Mesothelial cell of epicardium (in vitro differentiated cells): ENCODE results near the gene TMEM150B. TPM values are rescaled to one million over a fixed set of nuclear protein-coding genes. Genes with fewer than 3 reads are reported as not detected.
A peak's percentile ranks its signal among the peaks of the same experiment; 100 is the strongest.

Experiments
- DNase-seq, 2 experiments: peaks; one replicate each; pipeline ENCODE4 v3.0.0; 2021; ENCODE audit warnings: low spot score in 2 of 2; ENCODE audit not compliant: unreplicated experiment in 2 of 2
- H3K27ac Mint-ChIP-seq: 2 replicates; pipeline ENCODE4 v1.8.0; 2021; ENCODE audit warnings: mixed read lengths
- H3K27me3 Mint-ChIP-seq: 2 replicates; pipeline ENCODE4 v1.8.0; 2021; ENCODE audit warnings: low read depth, mixed read lengths
- H3K36me3 Mint-ChIP-seq: 2 replicates; pipeline ENCODE4 v1.8.0; 2021; ENCODE audit warnings: mixed read lengths
- H3K4me1 Mint-ChIP-seq: 2 replicates; pipeline ENCODE4 v1.8.0; 2021; ENCODE audit warnings: mixed read lengths
- H3K4me3 Mint-ChIP-seq: 2 replicates; pipeline ENCODE4 v1.8.0; 2021; ENCODE audit warnings: mild to moderate bottlenecking, moderate library complexity, mixed read lengths
- H3K9me3 Mint-ChIP-seq: 2 replicates; pipeline ENCODE4 v1.8.0; 2021; ENCODE audit warnings: mixed read lengths
- total RNA-seq: library from RNA; stranded (reverse); gene quantifications from 3 replicates; pipeline ENCODE4 v1.2.1, GENCODE V29; 2021
- TF ChIP-seq, protein P1 (sequence below): fragments of 200-600 bp; sonication (generic); IDR thresholded peaks from one replicate; pipeline ENCODE4 v1.5.0; 2021; ENCODE audit warnings: antibody characterized with exemption; ENCODE audit not compliant: unreplicated experiment

TMEM150B gene
- total RNA-seq, 1 donor from 2014 or later = not detected

DNA sequence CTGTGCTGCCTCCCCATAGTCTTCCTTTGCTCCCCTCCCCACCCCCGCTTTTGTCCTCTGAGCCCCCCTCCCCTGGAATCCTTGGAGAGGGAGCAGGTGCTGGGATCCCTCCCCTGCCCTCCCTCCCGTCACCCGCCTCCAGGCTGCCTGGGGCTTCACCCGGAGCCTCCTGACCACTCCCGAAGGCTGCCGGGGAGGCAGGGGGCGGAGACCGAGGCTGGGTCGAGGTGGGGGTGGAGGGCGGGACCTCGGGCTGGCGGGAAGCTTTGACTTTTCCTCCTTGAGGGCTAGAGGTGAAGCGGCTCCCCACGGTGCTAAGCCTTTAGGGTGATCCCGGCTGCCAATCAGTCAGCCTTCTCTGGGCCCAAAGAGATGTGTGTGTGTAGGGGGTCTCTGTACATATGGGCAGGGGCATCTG lies 16.0 kb upstream of the TMEM150B start:
- Mint-ChIP-seq H3K36me3 (peaks cover 19% of the 10 kb centered on the region), H3K27ac (peak overlapping the region; percentile 91), H3K27me3 (no peaks in the 10 kb centered on the region), H3K9me3 (no peaks in the 10 kb centered on the region), H3K4me3 (peak overlapping the region; percentile 86), H3K4me1 (peaks cover 24% of the 10 kb centered on the region)
- no peak for DNase-seq
- TF ChIP-seq, protein P1, sequence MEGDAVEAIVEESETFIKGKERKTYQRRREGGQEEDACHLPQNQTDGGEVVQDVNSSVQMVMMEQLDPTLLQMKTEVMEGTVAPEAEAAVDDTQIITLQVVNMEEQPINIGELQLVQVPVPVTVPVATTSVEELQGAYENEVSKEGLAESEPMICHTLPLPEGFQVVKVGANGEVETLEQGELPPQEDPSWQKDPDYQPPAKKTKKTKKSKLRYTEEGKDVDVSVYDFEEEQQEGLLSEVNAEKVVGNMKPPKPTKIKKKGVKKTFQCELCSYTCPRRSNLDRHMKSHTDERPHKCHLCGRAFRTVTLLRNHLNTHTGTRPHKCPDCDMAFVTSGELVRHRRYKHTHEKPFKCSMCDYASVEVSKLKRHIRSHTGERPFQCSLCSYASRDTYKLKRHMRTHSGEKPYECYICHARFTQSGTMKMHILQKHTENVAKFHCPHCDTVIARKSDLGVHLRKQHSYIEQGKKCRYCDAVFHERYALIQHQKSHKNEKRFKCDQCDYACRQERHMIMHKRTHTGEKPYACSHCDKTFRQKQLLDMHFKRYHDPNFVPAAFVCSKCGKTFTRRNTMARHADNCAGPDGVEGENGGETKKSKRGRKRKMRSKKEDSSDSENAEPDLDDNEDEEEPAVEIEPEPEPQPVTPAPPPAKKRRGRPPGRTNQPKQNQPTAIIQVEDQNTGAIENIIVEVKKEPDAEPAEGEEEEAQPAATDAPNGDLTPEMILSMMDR = no peak

DNA sequence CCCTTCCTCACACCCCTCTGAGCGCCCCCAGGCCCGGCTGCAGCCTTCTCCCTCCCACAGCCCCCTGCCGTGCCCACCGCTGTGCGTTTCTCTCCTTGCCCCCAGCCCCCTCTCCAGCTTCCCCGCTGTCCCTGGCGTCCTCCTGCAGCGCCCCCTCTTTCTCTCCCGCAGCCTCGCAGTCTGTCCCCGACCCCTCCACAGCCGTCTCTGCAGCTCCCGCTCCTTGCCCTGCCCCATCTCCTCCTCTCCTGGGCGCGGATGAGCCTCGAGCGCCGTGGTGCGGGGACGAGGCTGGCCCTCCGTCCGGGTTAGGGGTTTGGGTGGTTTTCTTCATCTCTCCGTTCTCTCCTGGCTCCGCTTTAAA lies 15.6 kb upstream of the TMEM150B start:
- TF ChIP-seq, protein P1 = no peak
- Mint-ChIP-seq H3K4me1 (peaks cover 24% of the 10 kb centered on the region), H3K27ac (peak overlapping the region; percentile 91), H3K27me3 (no peaks in the 10 kb centered on the region), H3K4me3 (peak overlapping the region; percentile 86), H3K9me3 (no peaks in the 10 kb centered on the region), H3K36me3 (peaks cover 19% of the 10 kb centered on the region)
- peak in 1 of 2 experiments; percentile 53 for DNase-seq

DNA sequence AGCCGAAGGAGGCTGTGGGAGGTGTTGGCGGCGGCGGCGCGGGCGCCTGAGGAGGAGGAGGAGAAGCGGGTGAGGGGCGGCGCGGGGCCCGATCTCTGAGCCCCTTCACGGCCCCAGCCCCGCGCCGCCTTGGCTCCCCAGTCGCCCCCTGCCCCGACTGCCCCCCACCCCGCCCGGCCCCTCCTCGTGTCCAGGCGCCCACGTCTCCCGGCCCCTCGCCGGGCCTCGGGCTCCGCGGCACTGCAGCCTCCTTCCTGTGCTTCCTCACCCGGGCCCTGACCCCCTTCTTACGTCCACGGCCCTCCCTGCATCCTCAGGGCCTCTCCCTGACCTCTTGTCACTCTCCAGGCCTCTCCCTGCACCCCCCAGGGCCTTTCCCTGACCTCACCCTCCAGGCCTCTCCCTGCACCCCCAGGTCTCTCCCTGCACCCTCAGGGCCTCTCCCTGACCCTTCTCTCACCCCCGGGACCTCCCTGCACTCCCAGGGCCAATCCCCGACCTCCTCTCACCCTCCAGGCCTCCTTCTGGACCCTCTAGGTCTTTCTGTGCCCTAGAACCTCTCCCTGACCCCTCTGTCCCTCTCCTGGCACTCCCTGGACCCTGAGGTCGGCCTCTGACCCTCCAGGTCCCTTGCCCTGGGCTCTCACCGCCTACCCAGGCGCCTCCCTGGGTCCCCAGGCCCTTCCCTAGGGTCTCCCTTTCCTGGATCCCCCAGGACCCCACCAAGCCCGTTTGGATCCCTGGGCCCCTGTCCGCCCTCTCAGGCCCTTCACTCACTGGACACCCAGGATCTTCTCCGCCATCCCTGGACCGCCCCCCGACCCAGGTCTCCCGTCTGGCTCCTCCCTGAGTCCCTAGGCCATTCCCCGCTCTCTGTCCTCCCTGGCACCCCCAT lies 15.0 kb upstream of the TMEM150B start:
- no peak for DNase-seq
- H3K27me3 Mint-ChIP-seq = no peaks in the 10 kb centered on the region
- H3K36me3 Mint-ChIP-seq = peaks cover 15% of the 10 kb centered on the region
- peaks cover 19% of the 10 kb centered on the region for H3K4me1 Mint-ChIP-seq
- H3K27ac Mint-ChIP-seq = peak overlapping the region; percentile 99
- TF ChIP-seq, protein P1 = no peak
- H3K9me3 Mint-ChIP-seq = no peaks in the 10 kb centered on the region
- peak overlapping the region; percentile 86 for H3K4me3 Mint-ChIP-seq

DNA sequence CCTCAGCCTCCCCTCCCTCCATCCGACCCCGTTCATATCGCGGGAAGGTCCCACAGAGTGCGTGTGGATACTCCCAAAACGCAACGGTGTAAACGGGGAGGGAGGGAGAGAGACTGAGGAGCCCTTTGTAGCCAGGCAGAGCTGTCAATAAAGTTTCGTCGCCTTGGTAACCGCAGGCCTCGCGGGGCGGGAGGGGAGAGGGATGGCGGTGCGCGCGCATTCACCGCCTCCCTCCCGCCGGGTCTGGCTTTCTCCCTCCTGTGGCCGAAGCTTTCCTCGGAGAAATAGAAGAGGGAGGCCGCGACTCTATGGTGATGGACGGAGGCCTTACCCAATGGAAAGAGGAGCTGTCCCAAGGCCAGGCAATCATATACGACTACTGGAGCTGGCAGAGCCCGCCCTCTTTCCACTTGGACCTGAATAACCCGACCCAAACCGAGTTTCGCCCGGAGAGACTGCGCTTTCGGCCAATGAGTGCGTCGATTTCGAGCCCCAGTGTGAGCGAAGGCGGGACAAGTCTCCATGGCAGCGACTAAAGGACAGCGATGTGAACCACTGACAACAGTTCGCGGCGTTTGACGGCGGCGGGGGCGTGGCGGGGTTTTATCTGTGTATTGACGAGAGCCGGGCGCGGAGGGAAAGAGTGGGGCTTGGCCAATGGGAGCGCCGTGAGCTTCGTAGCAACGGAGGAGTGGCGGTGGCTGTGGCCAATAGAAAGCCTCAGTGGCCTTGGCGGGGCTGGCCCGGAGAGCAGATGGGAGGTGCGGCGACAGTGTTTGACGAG lies 14.2 kb upstream of the TMEM150B start, which contains the start of gene KMT5C:
TSS of gene KMT5C (plus strand) at position 772 of the 784 bp plus-strand sequence. CDS start 2,061 bp downstream, outside the sequence.
- Mint-ChIP-seq H3K9me3 (no peaks in the 10 kb centered on the region), H3K4me3 (peak within 1 kb of the TSS; percentile 86), H3K4me1 (peaks cover 15% of the 10 kb centered on the region), H3K27ac (peak within 1 kb of the TSS; percentile 99), H3K27me3 (no peaks in the 10 kb centered on the region), H3K36me3 (peaks cover 11% of the 10 kb centered on the region)
- TF ChIP-seq, protein P1 = no peak
- DNase-seq = peak; percentile 100

DNA sequence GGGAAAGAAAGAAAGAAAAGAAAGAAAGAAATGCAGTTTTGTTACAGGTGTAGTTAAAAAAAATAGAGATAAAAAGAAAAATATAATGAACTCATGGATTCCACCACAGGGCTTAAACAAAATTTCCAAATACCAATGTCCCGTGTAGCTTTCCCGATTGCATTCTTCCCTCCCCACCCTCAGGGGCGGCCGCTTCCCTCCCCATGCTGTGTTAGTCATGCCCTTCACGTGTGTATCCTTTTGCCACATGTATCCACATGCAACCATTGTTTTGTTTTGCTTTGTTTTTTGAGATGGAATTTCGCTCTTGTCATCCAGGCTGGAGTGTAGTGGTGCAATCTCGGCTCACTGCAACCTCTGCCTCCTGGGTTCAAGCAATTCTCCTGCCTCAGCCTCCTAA lies 11.0 kb upstream of the TMEM150B start:
- TF ChIP-seq, protein P1 = no peak
- Mint-ChIP-seq H3K4me1 (peaks cover 10% of the 10 kb centered on the region), H3K36me3 (no peaks in the 10 kb centered on the region), H3K27ac (no peak overlapping the region), H3K27me3 (no peaks in the 10 kb centered on the region), H3K4me3 (no peak overlapping the region), H3K9me3 (no peaks in the 10 kb centered on the region)
- DNase-seq = no peak
